Gastrocnemius medialis (tissue), 4 donors: ENCODE results near the gene IL1F10. TPM values are rescaled to one million over a fixed set of nuclear protein-coding genes. Genes with fewer than 3 reads are reported as not detected.

Experiments used
- ATAC-seq, 2 donors: fragments of 150-250 bp; one replicate each; pipeline ENCODE4 v1.9.1; 2016
- DNase-seq, 2 donors: peaks; one replicate each; pipeline ENCODE4 v3.0.0-alpha.2; 2019
- H3K27ac ChIP-seq, 4 donors: fragments of 200-600 bp; sonication (generic); 1 replicate in 1 of 4; 2 replicates in 3 of 4; pipeline ENCODE4 v1.5.1; 2016 to 2018; ENCODE audit warnings: mild to moderate bottlenecking in 2 of 4, moderate library complexity in 1 of 4
- H3K27me3 ChIP-seq, 3 donors: fragments of 200-600 bp; sonication (generic) in 2 of 3; 1 replicate in 1 of 3; 2 replicates in 2 of 3; pipeline versions ENCODE4 v1.5.1 to v1.6.0; 2016 to 2019; ENCODE audit warnings: mild to moderate bottlenecking in 1 of 3, moderate library complexity in 1 of 3
- H3K36me3 ChIP-seq, 2 donors: fragments of 200-600 bp; sonication (generic) in 1 of 2; one replicate each; pipeline ENCODE4 v1.5.1; 2017 to 2018
- H3K4me1 ChIP-seq, 2 donors: fragments of 200-600 bp; sonication (generic) in 1 of 2; one replicate each; pipeline ENCODE4 v1.5.1; 2016 to 2017; ENCODE audit warnings: mild to moderate bottlenecking in 2 of 2
- H3K4me3 ChIP-seq, 4 donors: fragments of 200-600 bp; sonication (generic) in 3 of 4; 1 replicate in 1 of 4; 2 replicates in 3 of 4; pipeline ENCODE4 v1.5.1; 2016 to 2019; ENCODE audit warnings: mild to moderate bottlenecking in 2 of 4
- H3K9me3 ChIP-seq, 3 donors: fragments of 200-600 bp; sonication (generic) in 2 of 3; 1 replicate in 1 of 3; 2 replicates in 2 of 3; pipeline ENCODE4 v1.5.1; 2016 to 2019
- CTCF ChIP-seq, 5 experiments: fragments of 450-650 bp in 3 of 5; fragments of 200-600 bp in 2 of 5; sonication (generic) in 2 of 5; IDR thresholded peaks in 4 of 5; conservative IDR thresholded peaks in 1 of 5; 1 replicate in 4 of 5; 2 replicates in 1 of 5; pipeline ENCODE4 v1.5.1; 2016 to 2019; ENCODE audit warnings: antibody characterized with exemption in 5 of 5, mild to moderate bottlenecking in 3 of 5, moderate library complexity in 3 of 5
- POLR2A ChIP-seq, 2 donors: fragments of 450-650 bp; IDR thresholded peaks; one replicate each; pipeline ENCODE4 v1.6.1; 2017; ENCODE audit warnings: antibody characterized with exemption in 2 of 2, mild to moderate bottlenecking in 2 of 2, moderate library complexity in 2 of 2
- in situ Hi-C, 4 donors: fragments of 200-750 bp; cut with MboI; loops; one replicate each; pipeline versions ENCODE4 v1.15.0 to v1.8.0; 2017; ENCODE audit warnings: low sequenced_read_pairs in 4 of 4
- intact Hi-C: fragments of 100-400 bp; cut with DNase I; formaldehyde crosslinking; loops from one replicate; pipeline ENCODE4 v1.15.1; 2023; ENCODE audit warnings: low total_unique reads
- total RNA-seq, 4 donors: library from RNA; depleted of rRNA; stranded (reverse); fragments of >200 nt; gene quantifications; one replicate each; pipeline versions ENCODE4 v1.1.0 to v1.2.3, GENCODE V29; 2016

IL1F10 gene
- total RNA-seq, 4 donors from 2014 or later, result not detected

- Histone ChIP-seq H3K4me3 (no peak overlapping the region), H3K4me1 (no peaks in the 10 kb centered on the region), H3K36me3 (no peaks in the 10 kb centered on the region), H3K27ac (no peak overlapping the region), H3K9me3 (no peaks in the 10 kb centered on the region), H3K27me3 (no peaks in the 10 kb centered on the region)
- intact Hi-C loops (no loop called here), in situ Hi-C loops (no loop called here)
- no peak for ATAC-seq
- no peak for DNase-seq
- TF ChIP-seq POLR2A (IDR thresholded peaks at IDR 0.05), result no peak
- TF ChIP-seq CTCF (IDR thresholded peaks at IDR 0.05 in 4 of 5, conservative IDR thresholded peaks at IDR 0.05 in 1 of 5), result no peak
These were observed 1.1 kb downstream of the IL1F10 start for GRCh38 chr2:113068706-113069485.

DNA sequence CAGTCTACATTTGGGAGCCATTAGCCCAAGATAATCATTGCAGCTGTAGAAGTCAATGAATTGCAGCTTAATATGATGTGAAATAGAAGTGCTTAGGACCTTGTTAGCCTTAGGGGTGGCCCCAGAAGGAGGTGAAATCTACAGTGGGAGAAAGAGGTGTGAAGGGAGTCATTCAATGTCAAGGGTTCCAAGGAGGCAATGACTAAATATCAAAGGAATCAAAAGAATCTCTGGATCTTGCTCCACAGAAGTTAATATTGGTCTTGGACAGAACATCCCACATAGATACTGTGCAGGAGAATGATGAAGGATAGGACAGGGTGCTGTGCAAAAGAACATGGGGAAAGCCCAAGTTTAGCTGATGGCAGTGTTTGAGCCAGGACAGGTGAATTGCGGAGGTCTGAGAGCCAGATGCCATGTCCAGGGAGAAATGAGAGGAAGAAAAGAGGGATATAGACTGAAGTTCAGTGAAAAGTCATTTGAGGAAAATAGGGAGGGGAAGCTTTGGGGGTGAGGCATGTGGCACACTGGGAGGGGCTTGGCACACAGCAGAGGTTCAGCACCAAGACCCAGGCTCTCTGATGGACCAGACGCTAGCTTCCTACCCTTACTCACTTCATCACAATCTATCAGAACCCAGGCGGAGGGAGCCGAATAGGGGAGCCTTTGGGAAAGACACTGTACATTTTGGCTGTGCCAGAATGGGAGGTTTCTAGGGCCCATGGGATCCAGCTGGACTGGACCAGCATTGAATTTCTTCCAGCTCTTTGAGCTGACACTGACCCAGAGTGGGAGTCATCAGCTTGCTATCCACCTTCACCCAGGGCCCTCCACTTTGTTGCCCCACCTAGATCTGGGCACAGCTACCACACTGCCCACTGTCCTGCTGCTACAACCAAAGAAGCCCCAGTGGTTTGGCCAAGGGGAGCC lies 2.2 kb downstream of the IL1F10 start:
- Histone ChIP-seq H3K36me3 (no peaks in the 10 kb centered on the region), H3K9me3 (no peaks in the 10 kb centered on the region), H3K27ac (no peak overlapping the region), H3K4me3 (no peak overlapping the region), H3K27me3 (no peaks in the 10 kb centered on the region), H3K4me1 (no peaks in the 10 kb centered on the region)
- TF ChIP-seq POLR2A (IDR thresholded peaks at IDR 0.05), result no peak
- no peak for TF ChIP-seq CTCF (IDR thresholded peaks at IDR 0.05 in 4 of 5, conservative IDR thresholded peaks at IDR 0.05 in 1 of 5)
- ATAC-seq (no peak), DNase-seq (no peak)
- in situ Hi-C loops, result no loop called here
- intact Hi-C loops, result no loop called here

- no peak for DNase-seq
- H3K27ac ChIP-seq, result no peak overlapping the region
- TF ChIP-seq POLR2A (IDR thresholded peaks at IDR 0.05) (no peak), CTCF (IDR thresholded peaks at IDR 0.05 in 4 of 5, conservative IDR thresholded peaks at IDR 0.05 in 1 of 5) (no peak)
- intact Hi-C loops, result no loop called here
- H3K9me3 ChIP-seq, result no peaks in the 10 kb centered on the region
- in situ Hi-C loops, result no loop called here
- no peak for ATAC-seq
- no peaks in the 10 kb centered on the region for H3K4me1 ChIP-seq
- H3K4me3 ChIP-seq, result no peak overlapping the region
- H3K27me3 ChIP-seq, result no peaks in the 10 kb centered on the region
- H3K36me3 ChIP-seq, result no peaks in the 10 kb centered on the region
These were observed 2.8 kb downstream of the IL1F10 start for GRCh38 chr2:113070606-113070975.

DNA sequence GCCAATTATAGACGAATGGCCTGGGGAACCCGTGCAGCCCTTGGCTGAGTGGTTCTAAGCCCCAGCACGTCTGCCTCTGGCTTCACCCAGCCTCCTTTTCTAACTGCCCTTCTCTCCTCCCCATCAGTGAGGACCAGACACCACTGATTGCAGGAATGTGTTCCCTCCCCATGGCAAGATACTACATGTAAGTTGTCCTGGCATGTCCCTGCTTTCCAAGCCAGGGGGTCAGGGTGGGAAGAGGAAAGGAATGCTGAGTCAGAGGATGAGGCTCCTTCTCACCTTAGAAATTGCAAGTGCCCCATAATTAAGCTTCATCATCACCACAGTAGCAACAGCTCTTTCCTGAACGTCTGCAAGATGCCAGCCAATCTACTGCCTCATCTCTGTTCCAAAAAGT lies 4.8 kb downstream of the IL1F10 start:
- TF ChIP-seq CTCF (IDR thresholded peaks at IDR 0.05 in 4 of 5, conservative IDR thresholded peaks at IDR 0.05 in 1 of 5), result no peak
- TF ChIP-seq POLR2A (IDR thresholded peaks at IDR 0.05), result no peak
- in situ Hi-C loops, result no loop called here
- H3K27me3 ChIP-seq, result no peaks in the 10 kb centered on the region
- no peak for DNase-seq
- H3K27ac ChIP-seq, result no peak overlapping the region
- no peaks in the 10 kb centered on the region for H3K36me3 ChIP-seq
- H3K9me3 ChIP-seq, result no peaks in the 10 kb centered on the region
- ATAC-seq, result no peak
- no peak overlapping the region for H3K4me3 ChIP-seq
- no peaks in the 10 kb centered on the region for H3K4me1 ChIP-seq
- intact Hi-C loops, result no loop called here
